GM19372 (cell line): ENCODE data around the gene ZNF440.
"Not testable (repeated sequence)": the region's sequence is repeated elsewhere in the genome, so short reads cannot be mapped to it uniquely, and the experiment has no call there.

Source experiments
- ATAC-seq: cut with Tn5 transposase; IDR thresholded peaks from one replicate; pipeline ENCODE4 v1.9.1; 2021; ENCODE audit warnings: mild to moderate bottlenecking, low read depth, moderate library complexity; ENCODE audit not compliant: unreplicated experiment

The ZNF440 gene

DNA sequence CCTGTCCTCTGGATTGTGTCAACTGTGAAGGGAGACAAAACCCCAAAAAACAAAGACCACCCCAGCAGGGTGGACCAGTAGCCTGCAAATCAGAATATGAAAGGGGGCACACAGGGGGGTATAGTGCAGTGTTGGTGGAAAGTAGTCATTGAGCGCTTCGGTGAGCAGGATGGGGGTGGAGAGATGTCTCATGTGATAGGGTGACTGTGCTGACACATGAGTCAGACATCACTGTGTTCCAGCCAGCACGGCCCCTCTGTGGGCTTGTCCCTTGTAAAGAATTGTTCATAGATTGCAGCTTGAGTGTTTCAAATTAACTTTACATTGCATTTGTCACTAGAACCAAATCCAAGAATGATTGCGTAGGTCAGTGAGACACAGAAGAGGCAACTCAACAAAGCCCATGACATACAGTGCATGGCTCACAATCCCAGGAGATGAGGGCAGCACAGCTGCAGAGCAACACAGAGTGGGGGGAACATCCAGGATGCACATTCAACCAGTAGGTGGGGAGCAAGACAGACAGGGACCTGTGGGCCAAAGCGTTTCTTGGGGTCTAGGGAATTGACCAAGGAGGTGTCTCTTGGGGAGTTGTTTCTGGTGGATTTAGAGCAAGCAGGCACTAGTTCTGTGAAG, 7.5 kb downstream of the ZNF440 start:
- ATAC-seq: no peak

GRCh38 chr19:11828957-11829876, 15.1 kb downstream of the ZNF440 start:
- ATAC-seq: not testable (repeated sequence)

- ATAC-seq: no peak
These were observed 18.3 kb downstream of the ZNF440 start for GRCh38 chr19:11832253-11832912.

GRCh38 chr19:11833541-11833940, 19.5 kb downstream of the ZNF440 start:
- no peak for ATAC-seq

DNA sequence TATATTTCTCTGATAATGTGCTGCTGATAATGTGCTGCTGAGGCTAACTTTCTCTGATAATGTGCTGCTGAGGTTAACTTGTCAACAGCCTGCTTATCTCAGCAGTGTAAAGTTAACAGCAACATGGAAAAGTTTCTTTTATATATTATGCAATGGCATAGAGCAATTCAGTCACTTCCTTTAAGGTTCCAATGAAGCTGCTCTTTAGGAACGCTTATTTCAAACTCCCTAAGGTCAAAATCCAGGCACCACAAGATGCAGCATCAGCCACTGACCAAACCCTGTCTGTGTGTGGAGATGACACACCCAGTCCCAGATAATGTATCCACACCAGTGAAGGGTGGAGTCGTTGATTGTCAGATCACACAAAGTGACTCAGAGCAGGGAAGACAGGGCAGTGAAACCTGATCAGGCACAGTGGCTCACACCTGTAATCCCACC, 21.6 kb downstream of the ZNF440 start:
- ATAC-seq: not testable (repeated sequence)

- no peak for ATAC-seq
These were observed 29.6 kb downstream of the ZNF440 start for GRCh38 chr19:11843722-11844121.

GRCh38 chr19:11847615-11848014, 33.5 kb downstream of the ZNF440 start:
- ATAC-seq: not testable (repeated sequence)

DNA sequence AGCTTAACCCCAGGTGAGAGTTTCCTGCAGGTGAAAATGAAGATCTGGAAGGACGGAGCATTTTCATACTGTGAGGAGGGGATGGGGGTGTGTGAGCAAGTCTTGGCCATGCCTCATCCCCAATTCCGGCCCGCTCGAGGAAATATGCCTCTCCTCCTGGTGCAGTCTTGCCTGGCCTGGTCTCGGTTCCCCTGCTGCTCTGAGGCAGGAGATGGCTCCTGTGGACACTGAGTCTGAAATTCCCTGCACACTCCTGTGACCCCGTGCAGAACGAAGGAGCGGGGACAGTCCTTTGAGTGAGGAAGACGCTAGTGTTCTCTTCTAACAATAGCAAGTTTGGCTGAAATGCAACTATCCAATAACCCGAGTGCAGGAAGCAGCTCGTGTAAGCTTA, 34.1 kb downstream of the ZNF440 start:
- ATAC-seq: no peak

- no peak for ATAC-seq
These were observed 34.8 kb downstream of the ZNF440 start, which contains the start of gene ZNF439 for GRCh38 chr19:11848594-11849469. Gene ZNF439 (plus strand): TSS chr19:11848726. CDS start chr19:11848868, 142 bp downstream.

DNA sequence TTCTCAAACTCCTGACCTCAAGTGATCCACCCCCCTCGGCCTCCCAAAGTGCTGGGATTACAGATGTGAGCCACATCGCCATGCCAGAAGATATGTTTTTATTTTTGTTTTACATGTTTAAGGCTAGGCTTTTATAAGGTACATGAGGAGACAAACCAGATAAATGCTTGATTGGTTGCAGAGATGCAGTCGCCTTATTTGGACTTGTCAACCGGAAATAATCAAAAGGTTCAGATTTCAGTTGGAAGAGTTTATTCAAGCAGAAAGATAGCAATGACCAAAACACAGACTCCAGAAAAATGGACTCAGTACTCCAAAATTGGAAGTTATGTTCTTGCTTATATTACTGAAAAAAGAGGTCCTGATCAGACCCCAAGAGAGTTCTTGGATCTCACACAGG, 36.2 kb downstream of the ZNF440 start:
- ATAC-seq: not testable (repeated sequence)

DNA sequence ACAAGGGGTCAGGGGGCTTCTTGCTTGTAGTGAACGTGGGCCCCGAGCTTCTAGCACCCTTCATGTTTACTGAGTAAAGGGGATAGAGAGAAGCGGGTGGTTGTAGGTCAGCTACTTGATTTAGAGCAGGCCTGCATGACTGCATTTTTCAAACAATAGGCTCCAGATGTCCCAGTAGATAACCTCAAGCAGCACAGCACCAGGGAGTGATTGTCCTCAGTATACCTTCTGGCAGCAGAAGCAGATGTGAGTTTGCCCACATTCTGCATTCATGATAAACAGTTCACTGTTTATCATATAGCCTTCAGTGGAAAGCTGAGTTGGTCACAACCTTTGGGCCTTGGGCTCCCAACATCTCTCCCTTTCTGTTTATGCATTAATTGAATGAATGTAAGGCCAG, 39.3 kb downstream of the ZNF440 start:
- no peak for ATAC-seq

DNA sequence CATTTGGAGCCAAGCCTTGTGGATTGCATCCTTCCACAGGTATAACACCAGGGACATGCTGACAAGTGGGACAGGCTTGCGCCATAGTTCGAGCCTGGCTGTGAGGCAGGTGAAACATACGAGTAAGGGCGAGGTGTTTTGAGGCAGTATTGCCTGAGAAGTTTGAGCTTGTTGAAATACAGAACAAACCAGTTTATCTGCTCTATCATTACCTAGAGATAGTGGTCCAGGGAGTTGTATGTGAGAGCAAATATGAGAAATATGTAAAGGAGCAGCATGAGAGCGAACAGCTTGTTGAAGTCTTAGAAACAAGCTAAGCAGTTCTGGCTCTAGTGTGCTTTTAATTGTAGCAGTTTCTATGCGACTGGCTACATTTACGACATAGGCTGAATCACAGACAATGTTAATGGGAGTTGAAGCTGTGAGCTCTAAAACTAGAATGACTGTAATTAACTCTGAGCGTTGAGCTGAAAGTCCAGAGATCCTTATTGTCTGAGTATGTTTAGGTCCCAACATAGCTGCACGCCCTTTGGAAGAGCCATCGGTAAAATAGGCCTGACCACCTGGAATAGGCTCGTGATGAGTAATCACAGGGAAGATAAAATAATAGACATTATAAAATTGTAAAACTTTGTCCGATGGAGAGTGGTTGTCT, 42.6 kb downstream of the ZNF440 start:
- no peak for ATAC-seq

DNA sequence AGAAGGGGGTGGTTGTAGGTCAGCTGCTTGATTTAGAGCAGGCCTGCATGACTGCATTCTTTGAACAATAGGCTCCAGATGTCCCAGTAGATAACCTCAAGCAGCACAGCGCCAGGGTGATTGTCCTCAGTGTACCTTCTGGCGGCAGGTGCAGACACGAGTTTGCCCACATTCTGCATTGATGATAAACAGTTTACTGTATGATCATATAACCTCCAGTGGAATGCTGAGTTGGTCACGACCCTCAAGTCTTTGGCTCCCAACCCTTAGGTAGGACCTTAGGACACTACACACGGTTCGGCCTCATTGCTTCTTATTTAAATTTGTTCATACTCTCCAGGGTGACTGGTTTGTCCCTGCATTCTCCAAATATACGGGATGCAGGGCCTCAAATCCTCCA, 46.6 kb downstream of the ZNF440 start:
- ATAC-seq: no peak

DNA sequence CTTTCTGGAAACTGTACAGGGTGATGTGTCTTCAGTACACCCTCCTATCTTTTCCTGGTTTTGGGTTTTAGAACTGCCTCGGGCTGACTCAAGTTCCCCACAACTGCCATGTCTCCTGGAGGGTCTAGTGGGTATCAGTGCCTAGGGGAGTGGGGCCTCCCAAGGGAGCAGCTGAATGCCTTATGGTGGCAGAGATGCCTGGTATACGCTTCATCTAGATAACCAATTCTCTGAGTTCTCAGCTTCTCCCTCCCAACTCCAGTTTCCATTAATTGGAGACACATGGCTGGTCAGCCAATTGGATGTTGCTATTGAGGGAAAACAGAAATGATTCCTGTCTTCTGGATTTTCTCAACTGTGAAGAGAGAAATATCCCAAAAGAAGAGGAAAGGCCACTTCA, 47.2 kb downstream of the ZNF440 start:
- ATAC-seq: no peak

DNA sequence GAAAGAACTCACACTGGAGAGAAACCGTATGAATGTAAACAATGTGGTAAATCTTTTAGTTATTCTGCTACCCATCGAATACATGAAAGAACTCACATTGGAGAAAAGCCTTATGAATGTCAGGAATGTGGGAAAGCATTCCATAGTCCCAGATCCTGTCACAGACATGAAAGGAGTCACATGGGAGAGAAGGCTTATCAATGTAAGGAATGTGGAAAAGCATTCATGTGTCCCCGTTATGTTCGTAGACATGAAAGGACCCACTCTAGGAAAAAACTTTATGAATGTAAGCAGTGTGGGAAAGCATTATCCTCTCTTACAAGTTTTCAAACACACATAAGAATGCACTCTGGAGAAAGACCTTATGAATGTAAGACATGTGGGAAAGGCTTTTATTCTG, 53.7 kb downstream of the ZNF440 start:
- ATAC-seq: not testable (repeated sequence)

- no peak for ATAC-seq
These were observed 54.1 kb downstream of the ZNF440 start for GRCh38 chr19:11868188-11868587.

DNA sequence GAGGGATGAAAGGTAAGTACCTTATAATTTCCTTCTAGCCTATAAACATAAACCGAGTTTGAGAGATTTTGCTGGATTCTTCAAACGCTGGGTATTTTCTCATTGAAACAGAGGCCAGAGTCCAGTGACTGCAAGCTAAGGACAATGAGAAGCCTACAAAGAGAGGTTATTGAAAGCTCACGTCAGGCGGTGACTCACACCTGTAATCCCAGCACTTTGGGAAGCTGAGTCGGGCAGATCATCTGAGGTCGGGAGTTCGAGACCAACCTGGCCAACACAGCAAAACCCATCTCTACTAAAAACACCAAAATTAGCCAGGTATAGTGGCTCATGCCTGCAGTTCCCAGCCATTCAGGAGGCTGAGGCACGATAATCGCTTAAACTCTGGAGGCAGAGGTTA, 58.6 kb downstream of the ZNF440 start:
- ATAC-seq: no peak

DNA sequence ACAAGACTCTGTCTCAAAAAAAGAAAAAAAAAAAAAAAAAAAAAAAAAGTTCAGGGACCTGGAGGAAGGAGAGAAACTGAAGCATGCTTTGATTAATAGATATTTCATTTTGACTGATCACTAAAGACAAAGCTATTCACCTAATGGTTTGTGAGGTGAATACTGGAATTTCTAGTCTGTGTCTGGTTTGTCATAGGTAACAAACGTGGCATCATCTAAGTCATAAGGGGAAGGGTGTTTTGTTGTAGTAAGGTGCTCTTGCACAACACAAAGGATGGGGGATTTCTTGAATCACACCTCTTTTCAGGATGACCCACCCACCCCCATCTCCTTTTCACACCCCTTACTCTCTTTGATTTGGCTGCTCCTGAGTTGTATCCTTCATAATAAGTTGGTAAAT, 59.7 kb downstream of the ZNF440 start:
- ATAC-seq: no peak

DNA sequence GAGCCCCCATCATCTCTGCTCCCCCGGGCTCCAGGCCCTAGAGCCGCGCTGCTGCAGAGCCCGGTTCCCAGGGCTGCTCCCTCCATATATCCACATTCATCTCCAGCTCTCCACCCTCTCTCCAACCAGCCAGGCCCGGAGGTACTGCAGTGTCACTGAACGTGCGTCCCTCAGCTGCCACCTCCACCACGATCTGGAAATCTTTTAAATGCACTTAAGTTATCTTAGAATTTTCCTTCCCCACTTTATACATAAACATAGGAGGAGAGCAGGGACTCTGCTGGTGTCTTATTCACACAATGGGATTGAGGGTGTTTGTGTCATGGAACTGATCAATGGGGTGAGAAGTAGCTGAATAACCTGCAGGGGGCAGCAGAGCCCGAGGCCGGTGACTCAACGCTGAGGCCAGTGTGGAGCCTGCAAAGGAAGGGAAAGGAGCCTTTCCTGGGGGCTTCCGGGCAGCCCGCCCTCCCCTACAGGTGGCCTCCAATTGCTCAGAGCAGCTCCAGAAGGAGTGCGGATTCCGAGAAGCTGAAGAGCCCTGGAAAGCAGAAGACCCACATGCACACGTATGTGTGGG, 65.7 kb downstream of the ZNF440 start:
- not testable (repeated sequence) for ATAC-seq
